Activated T-cell treated with anti-CD3 and anti-CD28 coated beads for 48 hours (primary cell): Measurements from ENCODE around the gene UNKL.
"Not testable (repeated sequence)": the region's sequence is repeated elsewhere in the genome, so short reads cannot be mapped to it uniquely, and the experiment has no call there.

ENCODE experiments used
- DNase-seq: peaks from one replicate; pipeline ENCODE4 v3.0.0-alpha.2; 2020; ENCODE audit warnings: low read depth

Gene UNKL

GRCh38 chr16:1337486-1337885 lies 77.0 kb downstream of the UNKL start:
- no peak for DNase-seq

GRCh38 chr16:1336619-1337018 lies 77.9 kb downstream of the UNKL start:
- DNase-seq: no peak

- no peak for DNase-seq
These were observed 78.5 kb downstream of the UNKL start for GRCh38 chr16:1335996-1336395.

GRCh38 chr16:1335211-1335971 lies 79.1 kb downstream of the UNKL start:
- no peak for DNase-seq

- no peak for DNase-seq
These were observed 79.8 kb downstream of the UNKL start for GRCh38 chr16:1334739-1335138.

- DNase-seq: no peak
These were observed 80.4 kb downstream of the UNKL start for GRCh38 chr16:1333854-1334700.

GRCh38 chr16:1333149-1333812 lies 81.2 kb downstream of the UNKL start, which contains the start of gene BAIAP3:
Gene BAIAP3 (plus strand): TSS chr16:1333645. CDS start chr16:1338550, 4,905 bp downstream.
- peak; percentile 48 for DNase-seq

GRCh38 chr16:1332618-1333148 lies 81.8 kb downstream of the UNKL start:
- DNase-seq: no peak

GRCh38 chr16:1331712-1332617 lies 82.5 kb downstream of the UNKL start:
- no peak for DNase-seq

- DNase-seq: no peak
These were observed 83.4 kb downstream of the UNKL start for GRCh38 chr16:1330931-1331711.

GRCh38 chr16:1330260-1330914 lies 84.1 kb downstream of the UNKL start:
- peak; percentile 30 for DNase-seq

- DNase-seq: not testable (repeated sequence)
These were observed 85.5 kb downstream of the UNKL start for GRCh38 chr16:1328961-1329360.

- DNase-seq: not testable (repeated sequence)
These were observed 86.4 kb downstream of the UNKL start for GRCh38 chr16:1328136-1328535.

- no peak for DNase-seq
These were observed 86.9 kb downstream of the UNKL start for GRCh38 chr16:1327619-1327947.

- no peak for DNase-seq
These were observed 87.4 kb downstream of the UNKL start for GRCh38 chr16:1326946-1327618.

GRCh38 chr16:1326391-1326790 lies 88.1 kb downstream of the UNKL start:
- DNase-seq: no peak

GRCh38 chr16:1325673-1326371 lies 88.7 kb downstream of the UNKL start:
- DNase-seq: no peak

- DNase-seq: no peak
These were observed 89.2 kb downstream of the UNKL start for GRCh38 chr16:1325261-1325660.

GRCh38 chr16:1324286-1324826 lies 90.1 kb downstream of the UNKL start:
- DNase-seq: no peak
